Fibroblast of peridontal ligament (primary cell): Measurements from ENCODE around the gene ANP32A.
"Not testable (repeated sequence)": the region's sequence is repeated elsewhere in the genome, so short reads cannot be mapped to it uniquely, and the experiment has no call there.

Source experiments
- DNase-seq: peaks from one replicate; pipeline ENCODE4 v3.0.0-alpha.2; 2010; ENCODE audit errors: extremely low read depth

Gene ANP32A

GRCh38 chr15:68782589-68783161, 38.0 kb downstream of the ANP32A start:
- DNase-seq: no peak

DNA sequence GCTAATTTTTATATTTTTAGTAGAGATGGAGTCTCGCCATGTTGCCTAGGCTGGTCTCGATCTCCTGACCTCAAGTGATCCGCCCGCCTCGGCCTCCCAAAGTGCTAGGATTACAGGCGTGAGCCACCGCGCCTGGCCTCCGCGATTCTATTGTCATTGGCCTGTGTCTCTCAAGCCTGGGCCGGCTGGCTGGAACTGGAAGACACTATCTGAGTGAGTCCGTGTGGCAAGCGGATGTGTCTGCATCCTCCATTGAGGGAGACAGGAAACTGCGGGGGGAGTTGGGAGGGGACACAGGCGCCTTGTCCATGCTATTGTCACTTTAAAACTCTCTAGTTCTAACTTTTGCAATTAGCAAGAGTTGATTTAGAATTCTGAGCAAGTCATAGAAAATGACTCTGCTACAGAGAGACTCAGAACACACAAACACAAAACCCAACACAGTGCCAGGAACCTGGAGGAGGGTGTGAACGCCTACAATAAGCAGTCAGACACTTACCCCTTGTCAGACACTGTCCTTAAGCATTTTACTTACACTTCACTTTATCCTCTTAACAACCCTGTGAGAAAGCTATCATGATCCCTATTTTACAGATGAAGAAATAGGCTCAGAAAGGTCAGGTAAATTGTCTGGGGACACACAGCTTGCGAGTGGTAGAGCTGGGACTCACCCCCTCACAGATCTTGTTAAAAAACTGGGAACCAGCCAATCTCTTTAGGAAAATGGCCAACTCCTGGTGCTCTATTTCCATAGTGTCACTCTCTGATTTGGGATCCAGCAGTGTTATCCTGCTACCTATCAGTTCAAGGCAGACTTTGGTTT, 38.7 kb downstream of the ANP32A start:
- DNase-seq: no peak

DNA sequence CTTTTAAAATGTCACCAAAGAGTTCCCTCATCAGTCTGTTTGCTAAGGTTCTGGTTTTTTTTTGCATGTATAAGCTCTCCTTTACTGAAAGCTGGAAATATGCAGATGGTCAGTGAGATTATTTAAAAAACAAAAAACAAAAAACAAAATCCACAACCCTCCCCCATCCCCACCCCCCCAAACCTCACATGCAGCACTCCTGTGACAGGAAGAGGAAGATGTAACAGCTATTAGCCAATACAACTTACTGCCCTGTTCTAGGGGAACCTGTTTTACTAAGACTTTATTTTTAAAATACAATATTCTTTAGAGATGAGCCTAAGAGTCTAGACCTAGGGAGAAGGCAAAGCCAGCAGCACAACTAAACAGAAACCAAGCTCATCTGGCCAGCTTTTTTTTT, 39.5 kb downstream of the ANP32A start:
- DNase-seq: no peak

DNA sequence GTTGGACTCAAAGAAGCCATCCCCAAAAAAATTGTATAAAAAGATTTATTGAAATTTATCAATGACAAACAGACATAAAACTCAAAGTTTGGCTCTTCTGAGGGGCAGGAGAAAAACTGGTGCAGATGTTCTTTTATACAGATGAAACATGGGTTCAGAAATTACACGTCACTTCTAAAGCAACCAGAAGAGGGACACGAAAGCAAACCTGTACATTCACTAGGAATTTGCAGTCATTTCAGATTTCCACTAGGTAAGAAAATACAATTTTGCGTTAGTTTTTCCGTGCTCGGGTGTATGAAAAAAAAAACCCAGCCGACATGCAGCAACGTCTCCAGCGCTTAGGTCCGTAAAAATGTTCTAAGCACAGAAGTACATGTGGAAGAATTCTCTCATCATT, 41.8 kb downstream of the ANP32A start:
- no peak for DNase-seq

DNA sequence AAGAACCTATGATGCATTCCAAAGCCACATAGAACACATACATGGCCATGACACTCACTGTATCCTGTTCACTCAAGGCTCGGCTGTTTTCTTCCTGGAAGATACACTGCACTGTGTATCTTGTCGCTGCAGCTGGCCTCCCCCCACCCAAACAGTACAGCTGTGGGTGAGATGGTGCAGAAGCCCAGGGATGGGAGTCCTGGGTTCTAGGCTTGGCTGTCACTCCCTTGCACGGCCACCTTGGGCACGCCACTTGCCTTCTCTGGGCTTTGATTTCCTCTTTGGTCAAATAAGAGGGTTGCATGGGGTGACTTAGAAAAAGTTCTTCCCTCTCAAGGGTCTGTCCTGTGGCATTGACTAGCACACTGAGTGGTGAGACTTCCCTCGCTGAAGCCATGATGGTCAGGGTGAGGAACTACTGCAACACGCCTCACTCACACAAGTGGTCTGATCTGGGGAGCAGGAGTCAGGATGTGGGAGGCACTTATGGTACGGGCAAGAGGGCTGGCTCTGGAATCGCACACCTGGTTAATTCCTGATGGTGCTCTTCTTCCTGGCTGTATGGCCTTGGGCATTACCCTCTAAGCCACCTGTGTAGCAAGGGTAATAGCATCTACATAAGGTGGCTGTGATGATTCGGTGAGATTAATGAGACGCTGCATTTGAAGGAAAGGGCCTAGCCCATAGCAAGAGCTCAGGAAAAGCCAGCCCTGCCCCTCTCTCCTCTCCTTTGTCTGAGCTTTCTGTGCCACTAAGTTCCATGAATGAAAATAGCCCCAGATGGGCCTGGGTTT, 44.0 kb downstream of the ANP32A start:
- no peak for DNase-seq

- peak; percentile 80 for DNase-seq
These were observed 44.8 kb downstream of the ANP32A start for GRCh38 chr15:68775671-68776476.

- no peak for DNase-seq
These were observed 45.5 kb downstream of the ANP32A start for GRCh38 chr15:68775236-68775577.

GRCh38 chr15:68774521-68775235, 46.0 kb downstream of the ANP32A start:
- peak; percentile 66 for DNase-seq

DNA sequence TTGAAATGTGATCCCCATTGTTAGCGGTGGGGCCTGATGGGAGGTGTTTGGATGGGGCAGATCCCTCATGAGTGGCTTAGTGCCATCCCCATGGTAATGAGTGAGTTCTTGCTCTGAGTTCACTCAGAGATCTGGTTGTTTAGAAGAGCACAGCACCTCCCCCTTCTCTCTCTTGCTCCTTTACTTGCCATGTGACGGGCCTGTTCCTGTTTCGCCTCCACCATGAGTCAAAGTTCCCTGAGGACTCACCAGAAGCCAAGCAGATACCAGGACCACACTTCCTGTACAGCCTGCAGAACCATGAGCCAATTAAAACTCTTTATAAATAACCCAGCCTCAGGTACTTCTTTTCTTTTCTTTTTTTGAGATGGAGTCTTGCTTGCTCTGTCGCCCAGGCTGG, 46.6 kb downstream of the ANP32A start:
- DNase-seq: no peak

GRCh38 chr15:68773036-68773435, 47.7 kb downstream of the ANP32A start:
- DNase-seq: no peak

GRCh38 chr15:68770216-68770615, 50.5 kb downstream of the ANP32A start:
- DNase-seq: no peak

DNA sequence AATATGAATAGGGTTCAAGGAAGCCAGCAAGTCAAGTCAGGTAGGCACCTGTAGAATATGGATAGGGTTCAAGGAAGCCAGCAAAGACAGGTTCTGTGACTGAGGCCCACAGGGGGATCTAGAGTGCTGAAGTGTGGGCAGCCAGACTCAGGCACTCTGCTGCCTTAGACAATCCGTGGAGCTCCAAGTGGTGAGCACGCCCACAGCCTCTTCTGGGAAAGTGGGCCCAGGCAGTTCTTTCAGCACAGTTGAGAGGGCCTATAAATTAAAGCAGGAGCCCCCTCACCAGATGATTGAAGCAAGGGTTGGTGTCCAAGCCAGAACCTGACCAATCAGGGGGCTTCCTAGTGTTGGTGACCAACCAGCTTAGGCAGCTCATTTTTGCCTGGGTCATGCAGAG, 51.0 kb downstream of the ANP32A start:
- DNase-seq: no peak

DNA sequence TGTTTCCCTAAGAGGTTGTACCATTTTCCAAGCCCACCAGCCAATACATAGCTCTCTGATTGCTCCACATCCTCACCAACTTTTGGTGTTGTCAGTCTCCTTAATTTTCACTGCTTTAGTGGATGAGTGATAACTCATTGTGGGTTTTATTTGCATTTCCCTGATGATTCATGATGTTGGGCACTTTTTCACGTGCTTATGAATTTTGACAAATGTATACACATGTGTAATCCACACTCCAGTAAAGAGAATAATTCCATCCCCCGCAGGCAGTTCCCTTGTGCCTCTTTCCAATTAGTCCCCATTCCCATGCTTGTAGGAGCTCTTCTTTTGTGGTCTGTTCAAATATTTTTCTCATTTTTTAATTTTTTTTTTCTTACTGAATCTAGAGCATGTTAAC, 52.4 kb downstream of the ANP32A start:
- peak; percentile 65 for DNase-seq

DNA sequence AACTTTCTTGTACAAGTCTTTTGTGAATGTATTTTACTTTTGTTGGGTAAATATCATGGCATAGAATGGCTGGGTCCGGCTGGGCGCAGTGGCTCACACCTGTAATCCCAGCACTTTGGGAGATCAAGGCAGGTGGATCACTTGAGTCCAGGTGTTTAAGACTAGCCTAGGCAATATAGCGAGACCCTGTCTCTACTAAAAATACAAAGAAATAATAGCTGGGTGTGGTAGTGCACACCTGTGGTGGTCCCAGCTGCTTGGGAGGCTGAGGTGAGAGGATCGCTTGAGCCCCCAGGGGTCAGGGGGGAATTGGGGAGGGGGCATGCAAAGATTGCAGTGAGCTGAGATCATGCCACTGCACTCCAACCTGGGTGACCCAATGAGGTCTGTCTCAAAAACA, 52.9 kb downstream of the ANP32A start:
- DNase-seq: no peak

- DNase-seq: no peak
These were observed 54.9 kb downstream of the ANP32A start for GRCh38 chr15:68765602-68766368.

DNA sequence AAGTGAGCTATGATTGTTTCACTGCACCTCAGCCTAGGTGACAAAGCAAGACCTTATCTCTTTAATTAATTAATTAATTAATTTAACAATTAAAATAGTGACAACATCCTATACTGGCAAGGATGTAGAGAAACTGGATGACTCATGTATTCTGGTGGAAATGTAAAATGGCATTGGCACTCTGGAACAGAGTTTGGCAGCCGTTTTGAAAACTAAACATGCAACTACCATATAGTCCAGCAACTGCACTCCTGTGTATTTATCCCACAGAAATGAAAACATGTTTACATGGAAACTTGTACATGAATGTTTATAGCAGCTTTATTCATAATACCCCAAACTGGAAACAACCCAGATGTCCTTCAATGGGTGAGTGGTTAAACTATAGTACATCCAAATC, 56.6 kb downstream of the ANP32A start:
- peak; percentile 31 for DNase-seq

DNA sequence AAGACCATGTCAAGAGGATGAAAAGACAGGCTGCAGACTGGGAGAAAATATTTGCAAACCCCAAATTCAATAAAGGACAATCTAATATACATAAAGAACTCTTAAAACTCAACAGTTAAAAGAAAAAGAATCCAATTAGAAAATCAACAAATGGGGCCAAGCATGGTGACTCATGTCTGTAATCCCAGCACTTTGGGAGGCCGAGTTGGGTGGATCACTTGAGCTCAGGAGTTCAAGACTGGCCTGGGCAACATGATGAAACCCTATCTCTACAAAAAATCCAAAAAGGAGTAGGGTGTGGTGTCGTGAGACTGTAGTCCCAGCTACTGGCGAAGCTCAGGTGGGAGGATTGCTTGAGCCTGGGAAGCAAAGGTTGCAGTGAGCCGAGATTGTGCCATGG, 57.6 kb downstream of the ANP32A start:
- DNase-seq: no peak

- DNase-seq: not testable (repeated sequence)
These were observed 60.6 kb downstream of the ANP32A start for GRCh38 chr15:68759982-68760579.

DNA sequence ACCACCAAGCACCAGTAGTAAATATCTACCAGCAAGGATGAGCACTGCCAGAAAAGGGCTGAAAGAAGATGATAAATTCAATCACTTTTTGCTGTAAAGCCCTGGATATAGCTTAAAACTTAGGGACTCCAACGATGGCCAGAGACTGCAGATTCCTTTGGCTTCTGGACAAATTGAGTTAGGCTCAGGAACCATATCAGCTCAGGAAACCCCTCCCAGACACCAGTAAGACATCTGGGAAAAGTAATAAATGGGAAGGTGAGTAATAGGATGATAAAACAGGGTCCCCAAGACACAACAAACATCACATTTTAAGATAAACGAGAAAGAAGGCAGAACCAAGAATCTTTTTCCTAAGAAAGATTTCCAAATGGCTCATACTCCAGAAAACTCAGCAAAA, 65.0 kb downstream of the ANP32A start:
- no peak for DNase-seq

DNA sequence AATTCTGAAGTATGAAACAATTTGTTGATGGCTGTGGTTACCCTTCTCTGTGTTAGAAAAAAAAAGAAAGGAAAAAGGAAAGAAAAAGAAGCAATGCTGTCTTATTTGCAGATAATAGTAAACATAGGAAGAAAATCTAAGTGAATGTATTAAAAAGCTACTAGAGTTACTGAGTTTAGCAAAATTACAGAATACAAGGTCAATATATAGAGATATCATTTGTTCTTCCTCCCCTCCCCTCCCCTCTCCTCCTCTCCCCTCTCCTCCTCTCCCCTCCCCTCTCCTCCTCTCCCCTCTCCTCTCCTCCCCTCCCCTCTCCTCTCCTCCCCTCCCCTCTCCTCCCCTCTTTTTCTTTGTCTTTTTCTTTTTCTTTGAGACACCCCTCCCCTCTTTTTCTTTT, 69.1 kb downstream of the ANP32A start:
- no peak for DNase-seq
